T-helper 2 cell treated with Interferon-gamma antibody and Interleukin-4, amounts not matched to agents 5 μg/mL and 100 μg/mL, for 36 hours (primary cell): ENCODE results near the gene ARL6IP4.

Experiments
- DNase-seq: peaks from one replicate; pipeline ENCODE4 v3.0.0; 2021; ENCODE audit warnings: low spot score
- H3K27ac Mint-ChIP-seq: one replicate; pipeline ENCODE4 v1.8.0; 2021; ENCODE audit warnings: mild to moderate bottlenecking, mixed read lengths
- H3K27me3 Mint-ChIP-seq: one replicate; pipeline ENCODE4 v1.8.0; 2021; ENCODE audit warnings: low read depth, mixed read lengths
- H3K36me3 Mint-ChIP-seq: one replicate; pipeline ENCODE4 v1.8.0; 2021; ENCODE audit warnings: low read depth, mixed read lengths
- H3K4me1 Mint-ChIP-seq: one replicate; pipeline ENCODE4 v1.8.0; 2021; ENCODE audit warnings: low read depth, mixed read lengths
- H3K4me3 Mint-ChIP-seq: one replicate; pipeline ENCODE4 v1.8.0; 2022; ENCODE audit warnings: mild to moderate bottlenecking, moderate library complexity, mixed read lengths
- H3K9me3 Mint-ChIP-seq: one replicate; pipeline ENCODE4 v1.8.0; 2021; ENCODE audit warnings: mixed read lengths

ARL6IP4 gene

GRCh38 chr12:122996621-122997342 lies 16.3 kb downstream of the ARL6IP4 start:
- Mint-ChIP-seq H3K27ac (no peak overlapping the region), H3K27me3 (no peaks in the 10 kb centered on the region), H3K4me1 (no peaks in the 10 kb centered on the region)

GRCh38 chr12:122997343-122998250 lies 17.1 kb downstream of the ARL6IP4 start:
- H3K4me3 Mint-ChIP-seq: no peak overlapping the region
- no peaks in the 10 kb centered on the region for H3K9me3 Mint-ChIP-seq
- no peak for DNase-seq
- no peaks in the 10 kb centered on the region for H3K4me1 Mint-ChIP-seq
- H3K27ac Mint-ChIP-seq: no peak overlapping the region
- H3K36me3 Mint-ChIP-seq: no peaks in the 10 kb centered on the region
- no peaks in the 10 kb centered on the region for H3K27me3 Mint-ChIP-seq

More at GRCh38 chr12:122996621-122997342, 16.3 kb downstream of the ARL6IP4 start:
- no peak overlapping the region for H3K4me3 Mint-ChIP-seq
- no peak for DNase-seq
- no peaks in the 10 kb centered on the region for H3K36me3 Mint-ChIP-seq
- no peaks in the 10 kb centered on the region for H3K9me3 Mint-ChIP-seq

DNA sequence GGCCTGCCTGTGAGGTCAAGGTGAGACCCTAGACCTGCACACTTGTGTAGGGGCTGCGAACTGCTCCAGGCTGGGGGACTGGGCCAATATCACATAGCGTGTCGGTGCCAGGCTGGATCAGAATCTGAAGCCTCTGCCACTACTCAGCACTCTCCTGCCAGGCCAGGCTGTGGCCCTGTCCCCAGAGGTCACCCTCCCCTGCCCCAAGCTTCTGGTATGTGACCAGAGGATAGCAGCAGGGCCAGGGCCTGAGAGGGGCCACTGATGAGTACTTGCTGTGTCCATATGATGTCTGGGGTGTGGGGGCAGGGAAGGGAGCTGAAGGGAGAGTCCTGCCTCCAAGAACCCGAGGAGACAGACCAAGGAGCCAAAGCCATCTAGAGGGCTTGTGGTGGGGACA lies 17.8 kb downstream of the ARL6IP4 start:
- H3K27me3 Mint-ChIP-seq: no peaks in the 10 kb centered on the region
- no peaks in the 10 kb centered on the region for H3K36me3 Mint-ChIP-seq
- no peak overlapping the region for H3K27ac Mint-ChIP-seq
- DNase-seq: no peak
- H3K4me1 Mint-ChIP-seq: no peaks in the 10 kb centered on the region
- no peaks in the 10 kb centered on the region for H3K9me3 Mint-ChIP-seq
- H3K4me3 Mint-ChIP-seq: no peak overlapping the region

DNA sequence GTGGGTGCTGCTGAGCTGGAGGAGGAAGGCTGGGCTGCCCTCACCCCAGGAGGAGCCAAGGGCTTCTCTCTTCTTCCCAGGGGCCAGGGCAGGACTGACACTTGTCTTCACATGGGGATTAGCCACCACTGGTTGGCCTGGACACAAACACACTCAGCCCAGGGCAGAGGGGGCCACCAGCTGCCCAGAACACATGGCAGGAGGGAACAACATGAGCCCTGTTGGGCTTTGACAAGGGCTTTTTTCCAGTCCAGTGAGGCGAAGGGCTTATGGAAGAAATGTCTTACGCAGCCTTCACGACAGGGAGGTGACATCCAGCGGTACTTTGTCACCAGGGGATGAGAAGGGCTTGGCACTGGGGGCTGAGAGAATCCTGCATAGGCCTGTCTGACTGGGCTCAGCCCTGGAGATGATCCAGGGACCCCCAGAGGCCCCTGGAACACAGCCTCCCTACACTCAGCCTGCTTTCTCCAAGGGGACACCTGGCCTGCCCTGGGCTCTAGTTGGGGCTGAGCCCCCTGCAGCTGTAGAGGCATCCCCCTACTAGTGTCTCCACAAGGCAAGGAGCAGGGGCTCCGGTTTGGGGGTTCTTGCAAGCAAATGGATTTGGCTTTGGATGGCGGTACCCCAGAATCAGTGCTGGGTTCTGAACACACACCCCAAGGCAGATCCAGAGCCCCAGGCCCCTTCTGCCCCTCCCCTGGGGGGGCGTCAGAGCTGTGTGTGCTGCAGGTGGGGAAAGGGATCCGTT lies 18.9 kb downstream of the ARL6IP4 start:
- H3K9me3 Mint-ChIP-seq: no peaks in the 10 kb centered on the region
- H3K4me3 Mint-ChIP-seq: no peak overlapping the region
- H3K4me1 Mint-ChIP-seq: no peaks in the 10 kb centered on the region
- no peak overlapping the region for H3K27ac Mint-ChIP-seq
- no peaks in the 10 kb centered on the region for H3K36me3 Mint-ChIP-seq
- no peaks in the 10 kb centered on the region for H3K27me3 Mint-ChIP-seq
- DNase-seq: no peak

- DNase-seq: no peak
- Mint-ChIP-seq H3K9me3 (no peaks in the 10 kb centered on the region), H3K4me1 (no peaks in the 10 kb centered on the region), H3K27ac (no peak overlapping the region), H3K36me3 (no peaks in the 10 kb centered on the region), H3K27me3 (no peaks in the 10 kb centered on the region), H3K4me3 (no peak overlapping the region)
These were observed 19.5 kb downstream of the ARL6IP4 start for GRCh38 chr12:122999986-123000420.

- H3K27ac Mint-ChIP-seq: no peak overlapping the region
- H3K4me1 Mint-ChIP-seq: no peaks in the 10 kb centered on the region
- H3K4me3 Mint-ChIP-seq: no peak overlapping the region
- no peaks in the 10 kb centered on the region for H3K36me3 Mint-ChIP-seq
- no peaks in the 10 kb centered on the region for H3K27me3 Mint-ChIP-seq
- DNase-seq: no peak
- H3K9me3 Mint-ChIP-seq: no peaks in the 10 kb centered on the region
These were observed 20.1 kb downstream of the ARL6IP4 start for GRCh38 chr12:123000578-123000977.

- no peaks in the 10 kb centered on the region for H3K36me3 Mint-ChIP-seq
- no peak overlapping the region for H3K4me3 Mint-ChIP-seq
- H3K27me3 Mint-ChIP-seq: no peaks in the 10 kb centered on the region
- no peaks in the 10 kb centered on the region for H3K4me1 Mint-ChIP-seq
- no peaks in the 10 kb centered on the region for H3K9me3 Mint-ChIP-seq
- H3K27ac Mint-ChIP-seq: no peak overlapping the region
- DNase-seq: no peak
These were observed 21.0 kb downstream of the ARL6IP4 start for GRCh38 chr12:123001464-123001863.

GRCh38 chr12:123003257-123003656 lies 22.8 kb downstream of the ARL6IP4 start:
- no peaks in the 10 kb centered on the region for H3K27me3 Mint-ChIP-seq
- no peak for DNase-seq
- H3K27ac Mint-ChIP-seq: no peak overlapping the region
- H3K4me3 Mint-ChIP-seq: no peak overlapping the region
- no peaks in the 10 kb centered on the region for H3K36me3 Mint-ChIP-seq
- no peaks in the 10 kb centered on the region for H3K4me1 Mint-ChIP-seq
- no peaks in the 10 kb centered on the region for H3K9me3 Mint-ChIP-seq

DNA sequence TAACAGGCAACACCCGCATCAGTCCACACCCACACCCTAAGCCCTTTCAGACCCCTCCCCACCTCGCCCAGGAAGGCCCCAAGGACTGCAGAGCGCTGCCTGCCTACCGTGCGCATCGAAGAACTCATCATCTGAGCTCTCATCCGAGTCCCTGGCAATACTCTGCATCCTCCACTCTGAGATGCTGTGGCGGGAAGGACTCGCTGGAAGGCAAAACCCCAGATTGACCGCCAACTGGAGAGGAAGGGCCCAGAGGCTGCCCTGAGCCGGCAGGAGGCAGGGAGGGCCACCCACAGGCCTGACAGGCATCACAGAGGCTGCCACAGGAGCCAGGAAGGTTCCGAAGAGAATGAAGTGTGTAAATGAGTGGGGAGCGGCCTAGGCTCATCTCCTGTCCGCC lies 23.8 kb downstream of the ARL6IP4 start:
- Mint-ChIP-seq H3K4me1 (no peaks in the 10 kb centered on the region), H3K27me3 (no peaks in the 10 kb centered on the region), H3K9me3 (no peaks in the 10 kb centered on the region), H3K27ac (no peak overlapping the region), H3K4me3 (no peak overlapping the region), H3K36me3 (no peaks in the 10 kb centered on the region)
- DNase-seq: no peak

DNA sequence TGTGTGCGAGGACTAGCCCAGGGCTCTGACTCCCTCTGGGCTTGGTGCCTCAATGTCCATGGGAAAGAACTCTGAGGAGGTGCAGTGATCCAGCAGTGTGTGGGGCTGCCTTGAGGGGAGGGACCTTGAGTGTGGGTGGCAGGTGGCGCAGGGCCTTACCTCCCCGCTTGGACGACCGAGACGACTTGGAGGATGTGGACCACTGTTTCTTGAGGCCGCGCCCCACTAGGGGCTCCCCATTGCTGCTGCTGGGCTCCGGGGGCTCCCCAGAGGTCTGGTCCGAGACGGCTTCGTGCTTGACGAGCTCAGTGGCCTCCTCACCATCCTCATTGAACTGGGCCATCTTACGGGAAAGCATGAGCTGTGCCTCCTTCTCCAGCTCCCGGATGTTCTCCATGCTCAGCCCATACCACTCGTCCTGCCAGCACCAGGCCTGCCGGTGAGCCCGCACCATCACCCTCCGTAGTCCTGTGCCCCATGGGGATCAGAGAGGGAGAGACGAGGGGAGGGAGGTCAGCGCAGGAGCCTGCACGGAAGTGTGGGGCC lies 24.7 kb downstream of the ARL6IP4 start:
- H3K4me1 Mint-ChIP-seq: no peaks in the 10 kb centered on the region
- H3K27me3 Mint-ChIP-seq: no peaks in the 10 kb centered on the region
- no peaks in the 10 kb centered on the region for H3K36me3 Mint-ChIP-seq
- H3K27ac Mint-ChIP-seq: no peak overlapping the region
- no peak for DNase-seq
- no peak overlapping the region for H3K4me3 Mint-ChIP-seq
- no peaks in the 10 kb centered on the region for H3K9me3 Mint-ChIP-seq

DNA sequence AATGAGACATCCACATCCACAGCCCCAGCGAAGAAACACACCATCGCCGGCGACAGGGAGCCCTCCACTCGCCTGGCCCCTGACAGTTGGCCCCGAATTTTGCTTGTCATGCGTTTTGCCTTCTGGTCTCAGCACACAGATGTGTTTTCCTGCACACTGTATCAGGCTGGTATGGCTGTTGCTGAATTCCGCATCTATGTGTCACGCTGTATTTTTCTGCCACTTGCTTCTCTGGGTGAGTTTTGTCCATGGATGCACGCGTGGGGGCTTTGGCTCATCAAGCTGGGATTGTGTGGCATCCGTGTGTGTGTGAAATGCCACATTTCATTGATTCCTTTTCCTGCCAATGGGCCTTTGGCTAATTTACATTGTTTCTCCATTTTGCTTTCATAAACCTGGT lies 26.5 kb downstream of the ARL6IP4 start:
- DNase-seq: no peak
- no peaks in the 10 kb centered on the region for H3K9me3 Mint-ChIP-seq
- H3K4me3 Mint-ChIP-seq: no peak overlapping the region
- no peak overlapping the region for H3K27ac Mint-ChIP-seq
- no peaks in the 10 kb centered on the region for H3K27me3 Mint-ChIP-seq
- H3K4me1 Mint-ChIP-seq: no peaks in the 10 kb centered on the region
- H3K36me3 Mint-ChIP-seq: no peaks in the 10 kb centered on the region

GRCh38 chr12:123010110-123010509 lies 29.6 kb downstream of the ARL6IP4 start:
- no peak overlapping the region for H3K4me3 Mint-ChIP-seq
- no peaks in the 10 kb centered on the region for H3K27me3 Mint-ChIP-seq
- DNase-seq: no peak
- H3K36me3 Mint-ChIP-seq: no peaks in the 10 kb centered on the region
- no peaks in the 10 kb centered on the region for H3K9me3 Mint-ChIP-seq
- H3K27ac Mint-ChIP-seq: no peak overlapping the region
- no peaks in the 10 kb centered on the region for H3K4me1 Mint-ChIP-seq

GRCh38 chr12:123010681-123011080 lies 30.2 kb downstream of the ARL6IP4 start:
- Mint-ChIP-seq H3K4me1 (no peaks in the 10 kb centered on the region), H3K9me3 (no peaks in the 10 kb centered on the region), H3K27me3 (no peaks in the 10 kb centered on the region), H3K4me3 (no peak overlapping the region), H3K27ac (no peak overlapping the region), H3K36me3 (no peaks in the 10 kb centered on the region)
- DNase-seq: no peak

- Mint-ChIP-seq H3K4me3 (no peak overlapping the region), H3K9me3 (no peaks in the 10 kb centered on the region), H3K36me3 (no peaks in the 10 kb centered on the region), H3K27ac (no peak overlapping the region), H3K4me1 (no peaks in the 10 kb centered on the region), H3K27me3 (no peaks in the 10 kb centered on the region)
- no peak for DNase-seq
These were observed 31.2 kb downstream of the ARL6IP4 start for GRCh38 chr12:123011701-123012100.
